Activated T-cell treated with anti-CD3 and anti-CD28 coated beads for 4 hours (primary cell): ENCODE data around the gene PRDM2.

Experiments used
- DNase-seq: peaks from one replicate; pipeline ENCODE4 v3.0.0-alpha.2; 2020

Gene PRDM2

GRCh38 chr1:13746342-13746741 is 46.4 kb downstream of the PRDM2 start:
- DNase-seq: no peak

- DNase-seq: peak; percentile 92
These were observed 48.9 kb downstream of the PRDM2 start for GRCh38 chr1:13748610-13749505.

GRCh38 chr1:13749543-13750341 is 49.8 kb downstream of the PRDM2 start:
- peak; percentile 15 for DNase-seq

GRCh38 chr1:13751458-13751871 is 51.5 kb downstream of the PRDM2 start:
- DNase-seq: no peak

- no peak for DNase-seq
These were observed 52.0 kb downstream of the PRDM2 start for GRCh38 chr1:13751985-13752384.

- DNase-seq: no peak
These were observed 52.9 kb downstream of the PRDM2 start for GRCh38 chr1:13752852-13753251.

GRCh38 chr1:13753636-13754402 is 53.8 kb downstream of the PRDM2 start:
- DNase-seq: no peak

- DNase-seq: no peak
These were observed 54.6 kb downstream of the PRDM2 start for GRCh38 chr1:13754510-13755103.

- no peak for DNase-seq
These were observed 56.7 kb downstream of the PRDM2 start for GRCh38 chr1:13756557-13757315.

GRCh38 chr1:13757693-13758092 is 57.7 kb downstream of the PRDM2 start:
- DNase-seq: no peak

- no peak for DNase-seq
These were observed 59.1 kb downstream of the PRDM2 start for GRCh38 chr1:13759072-13759471.

- no peak for DNase-seq
These were observed 60.4 kb downstream of the PRDM2 start for GRCh38 chr1:13760340-13760739.

GRCh38 chr1:13760921-13761320 is 60.9 kb downstream of the PRDM2 start:
- no peak for DNase-seq

- no peak for DNase-seq
These were observed 61.9 kb downstream of the PRDM2 start for GRCh38 chr1:13761883-13762282.

- no peak for DNase-seq
These were observed 62.7 kb downstream of the PRDM2 start for GRCh38 chr1:13762642-13763041.

GRCh38 chr1:13763222-13763621 is 63.2 kb downstream of the PRDM2 start:
- no peak for DNase-seq

GRCh38 chr1:13763991-13764390 is 64.0 kb downstream of the PRDM2 start:
- no peak for DNase-seq

GRCh38 chr1:13764588-13765332 is 64.8 kb downstream of the PRDM2 start:
- DNase-seq: no peak

- no peak for DNase-seq
These were observed 66.9 kb downstream of the PRDM2 start for GRCh38 chr1:13766592-13767564.

GRCh38 chr1:13769212-13769611 is 69.2 kb downstream of the PRDM2 start:
- no peak for DNase-seq
